Measurements from ENCODE around the gene USP49.

DNA sequence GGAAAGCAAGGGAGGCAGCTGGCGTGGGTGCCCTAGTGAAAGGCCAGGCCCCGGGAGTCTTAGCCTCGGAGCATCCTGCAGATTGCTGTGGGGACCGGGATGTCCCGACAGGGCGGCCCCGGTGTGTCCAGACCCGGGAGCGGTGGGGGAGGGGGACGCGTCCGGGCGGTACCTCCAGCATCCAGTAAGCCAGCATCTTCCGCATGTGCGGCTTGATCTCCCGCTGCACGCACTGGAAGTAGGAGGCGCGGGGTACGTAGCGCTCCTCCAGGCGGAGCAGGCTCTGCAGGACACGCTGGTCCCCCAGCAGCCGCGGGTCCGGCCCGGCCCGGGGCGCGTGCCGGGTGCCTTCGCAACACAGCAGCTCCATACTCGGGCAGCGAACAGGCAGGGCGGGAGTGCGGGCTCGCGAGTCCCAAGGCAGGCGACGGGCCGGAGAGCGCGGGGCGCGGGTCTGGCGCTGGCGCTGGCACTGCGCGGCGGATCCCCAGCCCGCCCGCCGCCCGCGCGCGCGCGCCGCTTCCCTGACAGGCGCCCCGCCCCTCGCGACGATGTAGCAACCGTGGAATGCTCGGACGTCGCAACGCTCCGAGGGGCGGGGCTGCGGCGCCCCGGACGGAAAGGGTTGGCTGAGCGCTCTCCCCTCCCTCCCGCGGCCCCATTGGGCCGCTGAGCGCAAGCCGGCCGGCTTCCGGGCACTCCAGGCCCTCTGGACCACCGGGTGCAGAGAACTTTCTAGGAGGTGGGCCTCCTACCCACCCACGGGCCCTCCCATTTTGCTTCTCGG is 46.3 kb upstream of the USP49 start, which contains the start of gene CCND3:
- TF ChIP-seq POLR2A (IDR thresholded peaks at IDR 0.05) = peak; percentile 42 to 46
- TF ChIP-seq, protein P1, sequence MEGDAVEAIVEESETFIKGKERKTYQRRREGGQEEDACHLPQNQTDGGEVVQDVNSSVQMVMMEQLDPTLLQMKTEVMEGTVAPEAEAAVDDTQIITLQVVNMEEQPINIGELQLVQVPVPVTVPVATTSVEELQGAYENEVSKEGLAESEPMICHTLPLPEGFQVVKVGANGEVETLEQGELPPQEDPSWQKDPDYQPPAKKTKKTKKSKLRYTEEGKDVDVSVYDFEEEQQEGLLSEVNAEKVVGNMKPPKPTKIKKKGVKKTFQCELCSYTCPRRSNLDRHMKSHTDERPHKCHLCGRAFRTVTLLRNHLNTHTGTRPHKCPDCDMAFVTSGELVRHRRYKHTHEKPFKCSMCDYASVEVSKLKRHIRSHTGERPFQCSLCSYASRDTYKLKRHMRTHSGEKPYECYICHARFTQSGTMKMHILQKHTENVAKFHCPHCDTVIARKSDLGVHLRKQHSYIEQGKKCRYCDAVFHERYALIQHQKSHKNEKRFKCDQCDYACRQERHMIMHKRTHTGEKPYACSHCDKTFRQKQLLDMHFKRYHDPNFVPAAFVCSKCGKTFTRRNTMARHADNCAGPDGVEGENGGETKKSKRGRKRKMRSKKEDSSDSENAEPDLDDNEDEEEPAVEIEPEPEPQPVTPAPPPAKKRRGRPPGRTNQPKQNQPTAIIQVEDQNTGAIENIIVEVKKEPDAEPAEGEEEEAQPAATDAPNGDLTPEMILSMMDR (IDR thresholded peaks at IDR 0.05 in 4 of 5, conservative IDR thresholded peaks at IDR 0.05 in 1 of 5) = peak in 1 of 5 experiments; percentile 16
